Ureter (tissue), 1 donor: ENCODE results near the gene SUPT20HL1. TPM values are rescaled to one million over a fixed set of nuclear protein-coding genes. Genes with fewer than 3 reads are reported as not detected.
"Not testable (repeated sequence)": the region's sequence is repeated elsewhere in the genome, so short reads cannot be mapped to it uniquely, and the experiment has no call there.

Experiments used
- DNase-seq: peaks from one replicate; pipeline ENCODE4 v3.0.0-alpha.2; 2020; ENCODE audit warnings: low spot score
- total RNA-seq: library from RNA; stranded (reverse); gene quantifications from one replicate; pipeline ENCODE4 v1.2.4, GENCODE V29; 2023
- donor health status: DM: yes; HTN: yes; CAD: no.

Gene SUPT20HL1
- total RNA-seq, 1 donor from 2014 or later, result 0.78 TPM

- not testable (repeated sequence) for DNase-seq
These were observed 3.2 kb downstream of the SUPT20HL1 start for GRCh38 chrX:24363432-24364181.

GRCh38 chrX:24364326-24364725 lies 3.9 kb downstream of the SUPT20HL1 start:
- no peak for DNase-seq

GRCh38 chrX:24364851-24365538 lies 4.6 kb downstream of the SUPT20HL1 start:
- no peak for DNase-seq

- DNase-seq, result not testable (repeated sequence)
These were observed 6.4 kb downstream of the SUPT20HL1 start for GRCh38 chrX:24366762-24367400.

- no peak for DNase-seq
These were observed 9.4 kb downstream of the SUPT20HL1 start for GRCh38 chrX:24369816-24370215.

DNA sequence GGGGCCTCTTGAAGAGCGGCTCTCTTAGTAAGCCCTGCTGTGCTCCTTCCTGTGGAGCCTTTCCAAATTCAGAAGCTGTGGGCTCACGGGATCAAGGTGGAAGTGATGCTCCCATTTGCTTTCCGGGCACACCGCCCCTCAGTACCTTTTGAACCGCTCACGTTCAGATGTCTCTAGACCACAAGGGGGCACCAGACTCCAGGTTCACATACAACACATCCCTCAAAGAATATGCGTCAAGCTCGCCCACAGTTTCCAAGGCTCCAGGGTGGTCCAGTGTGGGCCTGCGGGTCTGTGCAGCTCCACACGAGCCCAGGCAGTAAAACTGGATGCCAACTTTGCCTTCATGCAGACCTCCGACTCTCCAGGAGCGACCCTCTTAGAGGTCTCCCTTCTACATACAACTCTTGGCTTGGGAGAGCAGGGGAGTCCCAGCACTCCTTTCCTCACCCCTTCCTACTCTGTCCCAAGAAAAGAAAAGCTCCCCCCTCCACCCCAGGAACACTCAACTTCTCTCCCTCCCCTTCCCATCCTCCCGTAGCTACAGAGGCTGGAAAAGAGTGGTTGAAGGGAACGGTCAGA lies 11.0 kb downstream of the SUPT20HL1 start:
- peak; percentile 64 for DNase-seq

GRCh38 chrX:24372021-24372763 lies 11.8 kb downstream of the SUPT20HL1 start:
- DNase-seq, result no peak

DNA sequence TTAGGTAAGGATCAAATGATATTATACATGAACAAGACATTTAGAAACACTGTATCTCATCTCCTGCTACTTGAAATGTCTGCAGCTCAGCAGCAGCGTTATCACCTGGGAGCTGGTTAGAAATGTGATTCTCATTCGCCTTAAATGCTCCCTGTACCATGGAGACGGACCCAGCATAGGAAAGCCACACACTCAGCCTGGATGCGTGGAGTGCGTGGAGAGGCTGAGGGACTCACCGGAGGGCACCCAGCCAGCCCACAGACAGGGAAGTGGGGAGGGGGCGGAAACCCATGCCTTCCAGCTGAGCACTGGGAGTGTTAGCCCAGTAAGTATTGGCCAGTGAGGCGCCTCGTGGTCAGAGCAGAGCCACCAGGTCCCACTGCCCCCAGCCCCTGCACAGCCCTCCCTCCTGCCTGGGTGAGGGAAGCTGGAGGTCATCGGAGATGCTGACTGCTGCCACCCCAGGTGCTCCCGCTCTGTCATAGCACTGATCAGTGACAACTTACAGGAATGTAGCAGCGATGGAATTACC lies 15.2 kb downstream of the SUPT20HL1 start:
- DNase-seq, result no peak

DNA sequence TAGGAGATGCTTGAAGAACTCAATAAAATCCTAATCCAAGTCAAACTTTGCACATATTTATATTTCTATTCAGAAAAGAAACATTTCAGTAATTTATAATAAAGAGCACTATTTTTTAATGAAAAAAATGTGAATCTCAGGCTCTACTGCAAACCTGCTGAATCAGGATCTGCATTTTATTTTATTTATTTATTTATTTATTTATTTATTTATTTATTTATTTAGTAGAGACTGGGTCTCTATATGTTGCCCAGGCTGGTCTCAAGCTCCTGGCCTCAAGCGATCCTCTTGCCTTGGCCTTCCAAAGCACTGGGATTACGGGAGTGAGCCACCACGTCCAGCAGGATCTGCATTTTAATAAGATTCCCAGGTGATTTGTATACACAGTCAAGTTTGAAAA lies 16.0 kb downstream of the SUPT20HL1 start:
- DNase-seq, result no peak

GRCh38 chrX:24377195-24377594 lies 16.8 kb downstream of the SUPT20HL1 start:
- DNase-seq, result no peak

DNA sequence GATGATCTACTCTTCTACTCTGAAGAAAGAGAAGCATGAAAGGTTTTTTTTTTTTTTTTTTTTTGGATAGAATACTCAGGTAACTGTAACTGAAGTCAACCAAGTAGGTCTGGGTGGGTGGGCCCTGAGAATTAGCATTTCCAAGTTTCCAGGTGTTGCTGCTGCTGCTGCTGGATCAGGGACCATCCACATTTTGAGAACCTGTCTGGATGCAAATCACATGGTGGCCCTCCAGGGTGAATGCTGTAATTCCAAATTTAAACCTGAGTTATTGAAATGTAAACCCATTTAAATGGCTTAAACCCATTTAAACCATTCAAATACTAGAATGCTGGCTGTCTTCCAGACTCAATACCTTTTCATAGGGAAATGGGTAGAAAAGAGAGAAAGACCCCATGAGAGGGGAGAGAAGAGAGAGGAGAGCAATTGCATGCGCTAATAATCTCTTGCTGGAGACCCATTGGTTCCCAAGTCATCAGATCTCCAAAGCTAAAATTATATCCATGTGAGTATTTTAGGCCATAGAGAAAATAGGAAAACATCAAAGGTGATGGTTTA lies 17.6 kb downstream of the SUPT20HL1 start:
- no peak for DNase-seq

DNA sequence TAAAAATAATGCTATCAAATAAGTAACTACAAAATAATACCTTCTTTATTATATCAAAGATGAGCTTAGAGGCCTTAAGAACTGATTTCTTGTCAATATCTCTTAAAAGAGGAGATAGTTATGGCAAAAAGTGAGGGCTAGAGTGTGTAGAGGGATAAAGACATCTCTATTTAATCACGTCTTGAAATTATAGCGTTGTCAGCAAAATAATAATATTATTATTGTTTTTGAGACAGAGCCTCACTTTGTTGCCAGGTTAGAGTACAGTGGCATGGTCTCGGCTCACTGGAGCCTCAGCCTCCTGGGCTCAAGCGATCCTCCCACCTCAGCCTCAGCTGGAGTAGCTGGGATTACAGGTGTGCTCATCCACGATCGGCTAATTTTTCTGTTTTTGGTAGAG lies 18.3 kb downstream of the SUPT20HL1 start:
- no peak for DNase-seq

DNA sequence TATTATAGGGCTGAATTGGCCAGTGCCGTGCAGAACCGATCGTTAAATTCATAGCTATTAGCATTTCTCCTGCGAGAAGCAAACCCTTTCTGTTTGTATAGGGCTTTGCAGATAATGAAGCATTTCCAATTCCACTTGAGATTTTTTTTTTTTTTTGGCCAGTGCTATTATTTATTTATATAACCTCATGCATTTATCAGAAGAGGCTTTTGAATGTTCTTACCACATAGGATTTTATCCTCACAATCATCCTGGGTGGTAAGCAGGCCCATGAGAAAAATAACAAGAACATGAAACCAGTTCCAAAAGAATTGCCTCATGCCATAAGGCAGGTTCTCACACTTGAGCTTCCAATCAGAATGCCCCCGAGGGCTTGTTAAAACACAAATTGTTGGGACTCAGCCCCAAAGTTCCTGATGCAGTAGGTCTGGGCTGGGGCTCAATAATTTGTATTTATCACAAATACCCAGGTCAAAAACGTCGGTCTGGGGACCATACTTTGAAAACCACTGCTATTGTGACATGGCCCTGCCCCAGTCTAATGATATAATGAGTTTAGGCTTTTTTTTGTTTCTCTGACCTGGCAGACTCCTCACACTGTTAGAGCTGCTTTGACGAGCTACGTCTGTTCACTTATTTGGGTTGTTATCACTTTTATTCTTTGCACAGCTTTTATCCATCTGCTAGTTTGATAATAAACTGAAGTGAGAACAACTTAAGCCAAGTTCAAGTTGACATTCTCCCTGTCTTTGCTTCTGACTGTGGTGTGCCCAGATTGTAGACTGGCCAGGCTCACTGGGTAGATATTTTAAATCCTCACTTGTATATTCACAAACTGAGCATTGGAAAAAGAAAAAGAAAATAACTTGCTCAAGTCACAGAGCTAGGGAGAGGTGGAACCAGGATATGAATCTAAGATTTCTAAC lies 20.1 kb downstream of the SUPT20HL1 start:
- no peak for DNase-seq

DNA sequence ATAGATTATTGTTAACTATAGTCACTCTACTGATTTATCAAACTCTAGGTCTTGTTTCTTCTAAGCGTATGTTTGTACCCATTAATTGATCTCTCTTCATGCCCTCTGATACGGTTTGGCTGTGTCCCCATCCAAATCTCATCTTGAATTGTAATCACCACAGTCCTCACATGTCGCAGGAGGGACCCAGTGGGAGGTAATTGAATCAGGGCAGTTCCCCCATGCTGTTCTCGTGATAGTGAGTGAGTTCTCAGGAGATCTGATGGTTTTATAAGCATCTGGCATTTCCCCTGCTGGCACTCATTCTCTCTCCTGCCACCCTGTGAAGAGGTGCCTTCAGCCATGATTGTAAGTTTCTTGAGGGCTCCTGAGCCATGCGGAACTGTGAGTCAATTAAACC lies 21.9 kb downstream of the SUPT20HL1 start:
- not testable (repeated sequence) for DNase-seq

- DNase-seq, result no peak
These were observed 27.3 kb downstream of the SUPT20HL1 start for GRCh38 chrX:24387724-24388123.

DNA sequence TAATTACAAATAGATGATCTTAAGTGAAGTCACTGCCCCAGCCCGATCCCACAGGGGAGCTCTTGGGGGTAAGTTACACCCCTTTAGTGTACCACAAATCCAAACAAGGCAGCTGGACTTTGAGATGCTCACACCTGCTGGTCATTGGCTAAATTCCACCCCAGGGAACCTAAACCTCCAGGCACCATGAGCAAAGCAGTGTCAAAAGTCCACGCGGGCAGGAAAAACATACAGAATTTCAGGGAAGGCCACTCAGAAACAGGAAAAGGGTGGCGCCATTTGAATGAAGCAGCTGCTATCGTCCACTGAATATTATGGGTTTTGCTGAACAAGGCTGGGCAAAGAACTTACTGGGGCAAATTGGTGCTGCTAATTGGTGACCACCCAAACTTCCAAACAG lies 30.9 kb downstream of the SUPT20HL1 start:
- DNase-seq, result no peak

DNA sequence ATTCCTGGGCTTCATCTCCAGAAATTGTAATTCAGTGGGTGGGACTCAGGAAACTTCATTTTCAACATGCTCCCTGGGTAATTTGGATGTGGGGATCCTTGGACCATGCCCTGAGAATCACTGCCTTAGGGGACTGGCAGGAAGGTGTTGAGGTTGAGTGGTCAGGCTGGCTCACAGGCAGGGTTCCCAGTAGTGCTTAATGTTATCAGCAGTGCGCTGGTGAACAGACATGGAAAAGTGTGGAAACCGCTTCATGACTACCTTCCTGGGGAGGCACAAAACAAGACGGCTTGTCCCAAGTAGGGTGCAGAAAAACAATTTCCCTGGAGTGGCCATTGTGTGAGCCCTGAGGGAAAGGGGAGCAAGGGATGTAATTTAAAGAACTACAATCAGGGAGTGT lies 31.4 kb downstream of the SUPT20HL1 start:
- DNase-seq, result no peak

- no peak for DNase-seq
These were observed 32.3 kb downstream of the SUPT20HL1 start for GRCh38 chrX:24392709-24393108.

DNA sequence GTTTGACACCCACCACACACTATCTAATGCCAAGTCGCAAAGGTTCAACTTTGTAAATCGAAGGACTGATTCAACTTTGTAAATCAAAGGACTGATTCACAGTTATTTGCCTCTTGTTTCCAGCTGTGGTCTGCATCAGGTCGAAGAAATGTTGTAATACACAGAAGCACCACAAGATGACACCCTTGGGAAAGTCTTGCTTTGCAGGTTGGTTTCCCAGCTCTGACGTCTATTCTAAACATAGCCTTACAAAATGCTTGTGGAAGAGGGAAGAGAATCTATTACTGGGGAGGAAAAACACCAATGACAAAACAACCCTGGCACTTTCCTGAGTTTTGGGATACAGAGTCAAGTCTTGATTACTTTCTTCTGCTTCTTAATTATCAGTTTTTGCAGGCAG lies 35.3 kb downstream of the SUPT20HL1 start:
- DNase-seq, result peak; percentile 67
